Stomach (tissue), 9 donors: ENCODE data around the gene ACTA2. TPM values are rescaled to one million over a fixed set of nuclear protein-coding genes. Genes with fewer than 3 reads are reported as not detected.

Experiments used
- DNase-seq, 2 donors: peaks; one replicate each; pipeline versions ENCODE4 v3.0.0 to v3.0.0-alpha.2; 2013 to 2019
- H3K27ac ChIP-seq, 5 donors: fragments of 200-600 bp in 4 of 5; sonication (generic) in 4 of 5; one replicate each; pipeline ENCODE4 v1.5.1; 2013 to 2019; ENCODE audit warnings: mild to moderate bottlenecking in 1 of 5, moderate library complexity in 1 of 5
- H3K27me3 ChIP-seq, 3 donors: fragments of 200-600 bp; sonication (generic); one replicate each; pipeline ENCODE4 v1.5.1; 2017 to 2019; ENCODE audit warnings: mixed run types in 1 of 3
- H3K36me3 ChIP-seq, 4 donors: fragments of 200-600 bp; sonication (generic); 1 replicate in 3 of 4; 2 replicates in 1 of 4; pipeline ENCODE4 v1.5.1; 2016 to 2019
- H3K4me1 ChIP-seq, 4 donors: fragments of 200-600 bp; sonication (generic); one replicate each; pipeline ENCODE4 v1.5.1; 2016 to 2019
- H3K4me3 ChIP-seq, 4 donors: fragments of 200-600 bp; sonication (generic) in 3 of 4; one replicate each; pipeline ENCODE4 v1.5.1; 2016 to 2019; ENCODE audit warnings: mild to moderate bottlenecking in 1 of 4
- H3K9me3 ChIP-seq, 4 donors: fragments of 200-600 bp; sonication (generic); one replicate each; pipeline ENCODE4 v1.5.1; 2016 to 2019
- CTCF ChIP-seq, 7 experiments: fragments of 450-650 bp in 4 of 7; fragments of 200-600 bp in 3 of 7; sonication (generic) in 3 of 7; IDR thresholded peaks; one replicate each; pipeline ENCODE4 v1.5.1; 2016 to 2019; ENCODE audit warnings: antibody characterized with exemption in 7 of 7, control low read depth in 2 of 7, mild to moderate bottlenecking in 1 of 7
- EP300 ChIP-seq: sonication (generic); formaldehyde crosslinking; IDR thresholded peaks from one replicate; pipeline ENCODE4 v1.6.1; 2017; ENCODE audit warnings: antibody characterized with exemption
- POLR2A ChIP-seq, 4 donors: fragments of 450-650 bp; IDR thresholded peaks; one replicate each; pipeline ENCODE4 v1.6.1; 2016; ENCODE audit warnings: antibody characterized with exemption in 4 of 4, control low read depth in 2 of 4, mild to moderate bottlenecking in 1 of 4, moderate library complexity in 1 of 4
- POLR2AphosphoS5 ChIP-seq, 3 donors: sonication (generic); formaldehyde crosslinking; IDR thresholded peaks; one replicate each; pipeline ENCODE4 v1.6.1; 2016; ENCODE audit warnings: antibody characterized with exemption in 3 of 3
- WGBS, 5 donors: extraction: QIAGEN DNeasy Blood & Tissue Kit in 3 of 5; methylation state at CpG; one replicate each; pipeline versions ENCODE4 v1.1.5 to v1.1.7; 2013 to 2018; 5-methylcytosine and 5-hydroxymethylcytosine counted together
- intact Hi-C: fragments of 100-400 bp; cut with DNase I; formaldehyde crosslinking; loops from one replicate; pipeline ENCODE4 v1.15.1; 2023; ENCODE audit warnings: low total_unique reads
- polyA plus RNA-seq, 3 donors: library from polyadenylated mRNA; stranded (reverse); fragments of 200-250 nt; gene quantifications; one replicate each; pipeline ENCODE4 v1.2.3, GENCODE V29; 2013
- total RNA-seq, 5 donors: library from RNA; depleted of rRNA; stranded (reverse); fragments of >200 nt; gene quantifications; one replicate each; pipeline versions ENCODE4 v1.1.0 to v1.2.3, GENCODE V29; 2014 to 2016
- donor health status: healthy with polysubstance abuse.
- donor health status: Bipolar disorder and iron deficiency.
- donor health status: healthy.

The ACTA2 gene
- total and polyA plus RNA-seq, 8 donors = 233 to 3,169 (median 999) TPM

GRCh38 chr10:88893611-88894010 lies 59.0 kb downstream of the ACTA2 start:
- intact Hi-C loops = no loop called here
- DNase-seq = no peak
- H3K9me3 ChIP-seq = no peaks in the 10 kb centered on the region
- H3K4me1 ChIP-seq = peaks cover 4 to 76% (median 28%) of the 10 kb centered on the region in 4 donors
- 60 to 66% (median 61%) methylated on average over 3 of the region's 3 CpGs for WGBS, 5 donors
- H3K27ac ChIP-seq = peak overlapping the region in 3 of 5 donors; percentile 5 to 43 (median 29)
- no peak overlapping the region for H3K4me3 ChIP-seq
- no peaks in the 10 kb centered on the region for H3K27me3 ChIP-seq
- no peak for TF ChIP-seq EP300
- no peak for TF ChIP-seq CTCF (IDR thresholded peaks at IDR 0.05)
- TF ChIP-seq POLR2AphosphoS5 (IDR thresholded peaks at IDR 0.05) = no peak
- TF ChIP-seq POLR2A (IDR thresholded peaks at IDR 0.05) = no peak
- no peaks in the 10 kb centered on the region for H3K36me3 ChIP-seq

- peak overlapping the region in 2 of 5 donors; percentile 7 to 16 for H3K27ac ChIP-seq
- 64 to 84% (median 77%) methylated on average over 2 of the region's 2 CpGs for WGBS, 5 donors
These were observed 60.2 kb downstream of the ACTA2 start for GRCh38 chr10:88892222-88892967.

GRCh38 chr10:88890681-88891381 lies 61.7 kb downstream of the ACTA2 start:
- TF ChIP-seq CTCF (IDR thresholded peaks at IDR 0.05) (no peak), POLR2AphosphoS5 (IDR thresholded peaks at IDR 0.05) (no peak), POLR2A (IDR thresholded peaks at IDR 0.05) (no peak), EP300 (no peak)
- H3K27ac ChIP-seq = no peak overlapping the region
- H3K4me1 ChIP-seq = peaks cover 0 to 65% (median 7%) of the 10 kb centered on the region in 4 donors
- no peaks in the 10 kb centered on the region for H3K36me3 ChIP-seq
- intact Hi-C loops = no loop called here
- no peaks in the 10 kb centered on the region for H3K9me3 ChIP-seq
- DNase-seq = no peak
- no peaks in the 10 kb centered on the region for H3K27me3 ChIP-seq
- 85 to 93% (median 91%) methylated on average over 4 of the region's 4 CpGs for WGBS, 5 donors
- H3K4me3 ChIP-seq = no peak overlapping the region

More at GRCh38 chr10:88892222-88892967, 60.2 kb downstream of the ACTA2 start:
- Histone ChIP-seq H3K4me3 (no peak overlapping the region), H3K4me1 (peaks cover 4 to 73% (median 20%) of the 10 kb centered on the region in 4 donors), H3K36me3 (no peaks in the 10 kb centered on the region), H3K9me3 (no peaks in the 10 kb centered on the region), H3K27me3 (no peaks in the 10 kb centered on the region)
- intact Hi-C loops = no loop called here
- no peak for DNase-seq
- TF ChIP-seq EP300 (no peak), POLR2A (IDR thresholded peaks at IDR 0.05) (no peak), CTCF (IDR thresholded peaks at IDR 0.05) (no peak), POLR2AphosphoS5 (IDR thresholded peaks at IDR 0.05) (no peak)

GRCh38 chr10:88889559-88890337 lies 62.8 kb downstream of the ACTA2 start:
- no peak for TF ChIP-seq CTCF (IDR thresholded peaks at IDR 0.05)
- no peak for TF ChIP-seq POLR2A (IDR thresholded peaks at IDR 0.05)
- no peak for TF ChIP-seq POLR2AphosphoS5 (IDR thresholded peaks at IDR 0.05)
- TF ChIP-seq EP300 = no peak
- DNase-seq = no peak
- Histone ChIP-seq H3K27me3 (no peaks in the 10 kb centered on the region), H3K36me3 (no peaks in the 10 kb centered on the region), H3K4me1 (peaks cover 0 to 56% (median 5%) of the 10 kb centered on the region in 4 donors), H3K9me3 (no peaks in the 10 kb centered on the region), H3K4me3 (no peak overlapping the region), H3K27ac (no peak overlapping the region)
- intact Hi-C loops = loop anchor here (10.0 kb wide), 1 partner anchor 55 kb away; no protein-coding TSS in a partner anchor
- WGBS, 5 donors = 24 to 70% (median 58%) methylated on average over 1 of the region's 1 CpG
